BJ (cell line): ENCODE results near the gene LIPM. TPM values are rescaled to one million over a fixed set of nuclear protein-coding genes. Genes with fewer than 3 reads are reported as not detected.

Source experiments
- CTCF ChIA-PET: fragments of 350-600 bp; formaldehyde crosslinking; extraction: SDS; loops from one replicate; lab custom pipeline; 2021; ENCODE audit warnings: antibody characterized with exemption, inconsistent platforms; lab: Yijun Ruan, JAX
- POLR2A ChIA-PET: fragments of 300-600 bp; sonication (Branson Sonifier 250); formaldehyde crosslinking; extraction: SDS; loops from one replicate; lab custom pipeline; 2021; ENCODE audit warnings: antibody characterized with exemption; lab: Charles Lee
- DNase-seq: peaks from one replicate; pipeline ENCODE4 v3.0.0-alpha.2; 2011; ENCODE audit warnings: low read depth
- H3K27me3 ChIP-seq: 2 replicates; pipeline ENCODE4 v1.6.0; 2011; ENCODE audit warnings: low read length; ENCODE audit not compliant: control insufficient read depth, insufficient read depth
- H3K36me3 ChIP-seq: 2 replicates; pipeline ENCODE4 v1.5.1; 2011; ENCODE audit warnings: low read length; ENCODE audit not compliant: control insufficient read depth, insufficient read depth
- H3K4me3 ChIP-seq: 2 replicates; pipeline ENCODE4 v1.5.1; 2011; ENCODE audit warnings: low read depth, mild to moderate bottlenecking, control low read depth, low read length
- CTCF ChIP-seq: IDR thresholded peaks from 2 replicates; pipeline ENCODE4 v1.5.1; 2011; ENCODE audit warnings: low read depth, mild to moderate bottlenecking, control low read depth, inconsistent platforms, low read length, moderate library complexity; ENCODE audit not compliant: insufficient read depth
- polyA plus RNA-seq: library from polyadenylated mRNA; depleted of rRNA; stranded (reverse); fragments of >200 nt; gene quantifications from 2 replicates; pipeline ENCODE4 v1.2.3, GENCODE V29; 2011

The LIPM gene
- polyA plus RNA-seq, 1 experiment = not detected

GRCh38 chr10:88759366-88760101, 43.0 kb upstream of the LIPM start, which contains the start of gene LIPN:
LIPN (plus strand) TSS chr10:88760020; CDS start chr10:88761406, 1,386 bp downstream.
- no peak for TF ChIP-seq CTCF
- Histone ChIP-seq H3K27me3 (no peaks in the 10 kb centered on the region; the same call in 1 of the 2 replicates), H3K4me3 (no peak within 1 kb of the TSS), H3K36me3 (no peaks in the 10 kb centered on the region)
- no peak for DNase-seq
- ChIA-PET CTCF (no interaction called here), POLR2A (no interaction called here)

- Histone ChIP-seq H3K4me3 (no peak overlapping the region), H3K36me3 (no peaks in the 10 kb centered on the region), H3K27me3 (no peaks in the 10 kb centered on the region; the same call in 1 of the 2 replicates)
- TF ChIP-seq CTCF = no peak
- DNase-seq = no peak
- ChIA-PET CTCF (no interaction called here), POLR2A (no interaction called here)
Measured at GRCh38 chr10:88762906-88763305, 39.6 kb upstream of the LIPM start.

GRCh38 chr10:88763441-88763840, 39.1 kb upstream of the LIPM start:
- DNase-seq = no peak

GRCh38 chr10:88764110-88764509, 38.4 kb upstream of the LIPM start:
- Histone ChIP-seq H3K27me3 (no peaks in the 10 kb centered on the region; the same call in 1 of the 2 replicates), H3K4me3 (no peak overlapping the region), H3K36me3 (no peaks in the 10 kb centered on the region)
- DNase-seq = no peak
- TF ChIP-seq CTCF = no peak
- POLR2A ChIA-PET = no interaction called here
- CTCF ChIA-PET = interaction anchor here (0.8 to 1.0 kb wide), 2 partner anchors 17 to 77 kb away, joined by 3 read pairs; no protein-coding TSS in a partner anchor

More at GRCh38 chr10:88763441-88763840, 39.1 kb upstream of the LIPM start:
- ChIA-PET CTCF (interaction anchor here (1.0 kb wide), 1 partner anchor 16 kb away, joined by 3 read pairs; no protein-coding TSS in a partner anchor), POLR2A (no interaction called here)
- no peak overlapping the region for H3K4me3 ChIP-seq
- H3K36me3 ChIP-seq = no peaks in the 10 kb centered on the region
- TF ChIP-seq CTCF = no peak
- H3K27me3 ChIP-seq = no peaks in the 10 kb centered on the region; the same call in 1 of the 2 replicates

GRCh38 chr10:88765816-88766215, 36.7 kb upstream of the LIPM start:
- no peaks in the 10 kb centered on the region for H3K36me3 ChIP-seq
- no peaks in the 10 kb centered on the region; the same call in 1 of the 2 replicates for H3K27me3 ChIP-seq
- DNase-seq = no peak
- CTCF ChIA-PET = no interaction called here
- H3K4me3 ChIP-seq = no peak overlapping the region
- TF ChIP-seq CTCF = no peak
- POLR2A ChIA-PET = no interaction called here
